ENCODE data around the gene NTNG2.

GRCh38 chr9:132155568-132155895 lies 6.3 kb upstream of the NTNG2 start:
- no peak for TF ChIP-seq POLR2A (IDR thresholded peaks at IDR 0.05)
- no peak for TF ChIP-seq CTCF (IDR thresholded peaks at IDR 0.05)
